DMS 273 treated with DMSO at 0.1 percent for 48 hours (cell line): Measurements from ENCODE around the gene ADAM22.

Source experiments
- DNase-seq: peaks from one replicate; lab custom pipeline; 2025; lab: John Stamatoyannopoulos, UW

Gene ADAM22

GRCh38 chr7:88167223-88167622 is 233.2 kb downstream of the ADAM22 start:
- no peak for DNase-seq

- DNase-seq = no peak
Measured at GRCh38 chr7:88167721-88168120, 233.7 kb downstream of the ADAM22 start.

- DNase-seq = peak; percentile 7
Measured at GRCh38 chr7:88169717-88170320, 235.8 kb downstream of the ADAM22 start.

- no peak for DNase-seq
Measured at GRCh38 chr7:88172842-88173241, 238.8 kb downstream of the ADAM22 start.

GRCh38 chr7:88176190-88176589 is 242.1 kb downstream of the ADAM22 start:
- DNase-seq = no peak

- DNase-seq = no peak
Measured at GRCh38 chr7:88183051-88183450, 249.0 kb downstream of the ADAM22 start.

GRCh38 chr7:88184848-88185304 is 250.8 kb downstream of the ADAM22 start:
- no peak for DNase-seq

GRCh38 chr7:88185650-88186049 is 251.6 kb downstream of the ADAM22 start:
- DNase-seq = no peak

- no peak for DNase-seq
Measured at GRCh38 chr7:88191911-88192310, 257.9 kb downstream of the ADAM22 start.

GRCh38 chr7:88200261-88200660 is 266.2 kb downstream of the ADAM22 start:
- DNase-seq = peak; percentile 37

- DNase-seq = peak; percentile 93
Measured at GRCh38 chr7:88200789-88201188, 266.7 kb downstream of the ADAM22 start.

- DNase-seq = no peak
Measured at GRCh38 chr7:88201305-88201704, 267.3 kb downstream of the ADAM22 start.

GRCh38 chr7:88202278-88202677 is 268.2 kb downstream of the ADAM22 start:
- DNase-seq = no peak

- DNase-seq = no peak
Measured at GRCh38 chr7:88202799-88203198, 268.7 kb downstream of the ADAM22 start.

GRCh38 chr7:88203401-88203800 is 269.4 kb downstream of the ADAM22 start:
- peak; percentile 84 for DNase-seq

- DNase-seq = no peak
Measured at GRCh38 chr7:88204525-88205110, 270.6 kb downstream of the ADAM22 start.

- DNase-seq = no peak
Measured at GRCh38 chr7:88205179-88205578, 271.1 kb downstream of the ADAM22 start.

- no peak for DNase-seq
Measured at GRCh38 chr7:88206254-88206653, 272.2 kb downstream of the ADAM22 start.

- no peak for DNase-seq
Measured at GRCh38 chr7:88208521-88208920, 274.5 kb downstream of the ADAM22 start.

- no peak for DNase-seq
Measured at GRCh38 chr7:88212918-88213317, 278.9 kb downstream of the ADAM22 start.

- no peak for DNase-seq
Measured at GRCh38 chr7:88214456-88214855, 280.4 kb downstream of the ADAM22 start.

- no peak for DNase-seq
Measured at GRCh38 chr7:88215295-88215694, 281.2 kb downstream of the ADAM22 start.

GRCh38 chr7:88216276-88216675 is 282.2 kb downstream of the ADAM22 start:
- DNase-seq = no peak
